GM06990 (cell line): Measurements from ENCODE around the gene IRF9.

Experiments
- DNase-seq: peaks from one replicate; pipeline ENCODE4 v3.0.0-alpha.2; 2011; ENCODE audit not compliant: insufficient read length; ENCODE audit errors: extremely low read depth
- H3K27me3 ChIP-seq: replicated peaks from 2 replicates; pipeline ENCODE4 v1.6.0; 2011; ENCODE audit warnings: low read length; ENCODE audit not compliant: control insufficient read depth, insufficient read depth
- H3K36me3 ChIP-seq: 2 replicates; pipeline ENCODE4 v1.5.1; 2011; ENCODE audit warnings: low read length; ENCODE audit not compliant: control insufficient read depth, insufficient read depth
- H3K4me3 ChIP-seq: replicated peaks from 2 replicates; pipeline ENCODE4 v1.5.1; 2011; ENCODE audit warnings: low read depth, mild to moderate bottlenecking, control low read depth, low read length
- TF ChIP-seq, protein P1 (sequence below): IDR thresholded peaks from 2 replicates; pipeline ENCODE4 v1.5.1; 2011; ENCODE audit warnings: low read length, control low read depth, mild to moderate bottlenecking, inconsistent platforms; ENCODE audit not compliant: insufficient read depth, poor library complexity, severe bottlenecking

The IRF9 gene

GRCh38 chr14:24190416-24190815 is 29.4 kb downstream of the IRF9 start:
- TF ChIP-seq, protein P1, sequence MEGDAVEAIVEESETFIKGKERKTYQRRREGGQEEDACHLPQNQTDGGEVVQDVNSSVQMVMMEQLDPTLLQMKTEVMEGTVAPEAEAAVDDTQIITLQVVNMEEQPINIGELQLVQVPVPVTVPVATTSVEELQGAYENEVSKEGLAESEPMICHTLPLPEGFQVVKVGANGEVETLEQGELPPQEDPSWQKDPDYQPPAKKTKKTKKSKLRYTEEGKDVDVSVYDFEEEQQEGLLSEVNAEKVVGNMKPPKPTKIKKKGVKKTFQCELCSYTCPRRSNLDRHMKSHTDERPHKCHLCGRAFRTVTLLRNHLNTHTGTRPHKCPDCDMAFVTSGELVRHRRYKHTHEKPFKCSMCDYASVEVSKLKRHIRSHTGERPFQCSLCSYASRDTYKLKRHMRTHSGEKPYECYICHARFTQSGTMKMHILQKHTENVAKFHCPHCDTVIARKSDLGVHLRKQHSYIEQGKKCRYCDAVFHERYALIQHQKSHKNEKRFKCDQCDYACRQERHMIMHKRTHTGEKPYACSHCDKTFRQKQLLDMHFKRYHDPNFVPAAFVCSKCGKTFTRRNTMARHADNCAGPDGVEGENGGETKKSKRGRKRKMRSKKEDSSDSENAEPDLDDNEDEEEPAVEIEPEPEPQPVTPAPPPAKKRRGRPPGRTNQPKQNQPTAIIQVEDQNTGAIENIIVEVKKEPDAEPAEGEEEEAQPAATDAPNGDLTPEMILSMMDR, result no peak
- peaks cover 24% of the 10 kb centered on the region for H3K36me3 ChIP-seq
- DNase-seq, result no peak

DNA sequence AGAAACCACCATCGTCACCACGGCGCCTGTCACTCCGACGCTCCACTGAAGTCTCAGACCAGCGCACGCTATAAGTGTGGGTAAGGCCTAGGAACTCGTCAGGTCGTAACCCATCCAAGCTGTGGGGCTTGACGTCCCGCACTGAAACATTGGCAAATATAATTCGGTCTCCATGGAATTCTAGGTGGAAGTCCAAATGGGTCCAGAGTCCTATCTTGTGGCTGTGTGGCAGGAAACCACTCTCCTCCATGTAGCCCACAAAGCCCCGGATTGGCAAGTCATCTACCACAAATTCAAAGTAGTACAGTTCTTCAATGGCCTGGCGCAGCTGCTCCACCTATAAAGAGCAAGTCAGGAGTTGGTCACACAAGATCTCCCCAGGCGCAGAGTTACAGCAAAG is 31.9 kb downstream of the IRF9 start:
- TF ChIP-seq, protein P1, result no peak
- H3K4me3 ChIP-seq, result no peak overlapping the region
- H3K27me3 ChIP-seq, result no peaks in the 10 kb centered on the region
- peaks cover 8% of the 10 kb centered on the region for H3K36me3 ChIP-seq
- DNase-seq, result no peak

More at GRCh38 chr14:24190416-24190815, 29.4 kb downstream of the IRF9 start:
- Histone ChIP-seq H3K27me3 (no peaks in the 10 kb centered on the region), H3K4me3 (no peak overlapping the region)

GRCh38 chr14:24194186-24194872 is 33.3 kb downstream of the IRF9 start:
- TF ChIP-seq, protein P1, result no peak
- DNase-seq, result no peak
- Histone ChIP-seq H3K4me3 (peak overlapping the region; percentile 97), H3K27me3 (no peaks in the 10 kb centered on the region), H3K36me3 (peaks cover 9% of the 10 kb centered on the region)

DNA sequence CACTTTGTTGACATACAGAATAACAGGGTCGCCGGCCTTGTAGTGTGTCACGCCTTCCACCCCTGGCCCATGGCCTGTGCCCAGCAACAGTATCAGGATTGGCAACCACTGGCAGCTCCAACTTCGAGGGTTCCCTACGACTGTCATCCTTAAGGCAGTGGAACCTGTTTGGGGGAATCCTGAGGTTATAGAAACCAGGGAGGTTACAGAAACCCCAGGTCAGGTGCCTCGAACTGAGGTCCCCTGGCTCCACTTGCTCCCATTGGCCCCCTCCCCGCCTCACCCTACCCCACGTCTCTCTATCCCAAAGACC is 33.8 kb downstream of the IRF9 start:
- Histone ChIP-seq H3K4me3 (peak overlapping the region; percentile 97), H3K27me3 (no peaks in the 10 kb centered on the region), H3K36me3 (peaks cover 10% of the 10 kb centered on the region)
- no peak for DNase-seq
- TF ChIP-seq, protein P1, result no peak

DNA sequence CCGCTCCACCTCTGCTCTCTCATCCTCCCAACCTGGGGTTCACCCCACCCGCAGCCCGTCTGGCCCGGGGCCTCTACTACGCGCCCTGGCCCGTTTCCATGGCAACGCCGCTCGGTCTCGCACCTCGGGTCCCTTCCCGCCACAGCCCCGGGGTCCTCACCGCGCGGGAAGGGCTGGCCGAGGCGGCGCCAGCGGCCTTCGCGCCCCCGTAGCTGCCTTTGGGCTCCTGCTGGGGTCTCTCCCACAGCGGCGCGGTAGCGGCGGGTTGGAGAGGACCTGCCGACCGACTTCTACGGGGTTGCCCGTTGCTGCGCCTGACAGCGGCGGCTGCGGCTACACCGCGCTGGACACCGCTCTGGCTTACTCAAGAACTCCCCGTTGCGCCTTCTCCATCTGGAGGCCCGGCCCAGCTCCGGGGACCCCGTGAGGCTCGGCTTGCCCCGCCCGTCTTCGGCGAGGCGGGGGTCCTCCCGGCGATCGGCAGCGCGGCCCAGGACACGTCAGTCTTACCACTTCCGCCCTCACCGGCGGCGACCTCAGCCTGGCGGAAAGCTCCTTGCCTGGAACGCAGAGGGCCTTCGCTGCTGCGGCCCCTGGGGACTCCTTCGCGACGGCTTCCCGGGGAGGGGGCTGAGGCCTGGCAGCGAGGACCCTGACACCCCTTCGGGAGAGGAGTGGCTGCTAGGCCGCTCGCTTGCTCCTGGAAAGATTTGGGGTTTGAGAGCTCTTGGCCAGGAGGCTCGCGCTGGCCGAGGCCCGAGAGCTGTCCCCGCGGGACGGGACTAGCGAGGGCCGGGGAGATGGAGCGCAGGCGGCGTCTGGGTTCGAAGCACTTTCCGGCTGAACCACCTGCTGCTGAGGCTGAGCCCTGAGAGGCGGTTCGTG is 34.4 kb downstream of the IRF9 start, which contains the start of gene TM9SF1:
TSS of gene TM9SF1 (minus strand) at position 256 of the 885 bp plus-strand sequence. CDS start 422 bp downstream, outside the sequence.
- DNase-seq, result peak; percentile 93
- Histone ChIP-seq H3K4me3 (peak within 1 kb of the TSS; percentile 97), H3K36me3 (peaks cover 10% of the 10 kb centered on the region), H3K27me3 (no peaks in the 10 kb centered on the region)
- TF ChIP-seq, protein P1, result no peak
